ENCODE results near the gene UBE2G1.

UBE2G1 gene

GRCh38 chr17:4407851-4408250 is 41.4 kb upstream of the UBE2G1 start:
- no peak overlapping the region for H3K27ac ChIP-seq

GRCh38 chr17:4407216-4407615 is 40.7 kb upstream of the UBE2G1 start:
- Histone ChIP-seq H3K36me3 (no peaks in the 10 kb centered on the region), H3K4me3 (ENCODE audit: low read depth in 1 of 2, low read length in 1 of 2) (no peak overlapping the region), H3K9me3 (no peaks in the 10 kb centered on the region), H3K27me3 (no peaks in the 10 kb centered on the region), H3K4me1 (ENCODE audit: control insufficient read depth in 1 of 2, insufficient read depth in 1 of 2, low read depth in 1 of 2, low read length in 1 of 2) (no peaks in the 10 kb centered on the region), H3K27ac (no peak overlapping the region)
- no peak for TF ChIP-seq CTCF (IDR thresholded peaks at IDR 0.05)

More at GRCh38 chr17:4407851-4408250, 41.4 kb upstream of the UBE2G1 start:
- H3K4me1 ChIP-seq (ENCODE audit: control insufficient read depth in 1 of 2, insufficient read depth in 1 of 2, low read depth in 1 of 2, low read length in 1 of 2), result peaks cover under 1 to 3% of the 10 kb centered on the region in 2 experiments
- no peaks in the 10 kb centered on the region for H3K36me3 ChIP-seq
- H3K9me3 ChIP-seq, result no peaks in the 10 kb centered on the region
- no peak overlapping the region for H3K4me3 ChIP-seq (ENCODE audit: low read depth in 1 of 2, low read length in 1 of 2)
- no peak for TF ChIP-seq CTCF (IDR thresholded peaks at IDR 0.05)
- H3K27me3 ChIP-seq, result no peaks in the 10 kb centered on the region

GRCh38 chr17:4406386-4406785 is 39.9 kb upstream of the UBE2G1 start:
- H3K27me3 ChIP-seq, result no peaks in the 10 kb centered on the region
- no peak overlapping the region for H3K4me3 ChIP-seq (ENCODE audit: low read depth in 1 of 2, low read length in 1 of 2)
- no peaks in the 10 kb centered on the region for H3K4me1 ChIP-seq (ENCODE audit: control insufficient read depth in 1 of 2, insufficient read depth in 1 of 2, low read depth in 1 of 2, low read length in 1 of 2)
- no peaks in the 10 kb centered on the region for H3K9me3 ChIP-seq
- TF ChIP-seq CTCF (IDR thresholded peaks at IDR 0.05), result no peak
- no peaks in the 10 kb centered on the region for H3K36me3 ChIP-seq
- H3K27ac ChIP-seq, result no peak overlapping the region

GRCh38 chr17:4405699-4406098 is 39.2 kb upstream of the UBE2G1 start:
- H3K27me3 ChIP-seq, result no peaks in the 10 kb centered on the region
- TF ChIP-seq CTCF (IDR thresholded peaks at IDR 0.05), result no peak
- no peaks in the 10 kb centered on the region for H3K4me1 ChIP-seq (ENCODE audit: control insufficient read depth in 1 of 2, insufficient read depth in 1 of 2, low read depth in 1 of 2, low read length in 1 of 2)
- H3K4me3 ChIP-seq (ENCODE audit: low read depth in 1 of 2, low read length in 1 of 2), result no peak overlapping the region
- H3K27ac ChIP-seq, result no peak overlapping the region
- no peaks in the 10 kb centered on the region for H3K36me3 ChIP-seq
- no peaks in the 10 kb centered on the region for H3K9me3 ChIP-seq

GRCh38 chr17:4405038-4405669 is 38.7 kb upstream of the UBE2G1 start:
- no peaks in the 10 kb centered on the region for H3K36me3 ChIP-seq
- no peak overlapping the region for H3K4me3 ChIP-seq (ENCODE audit: low read depth in 1 of 2, low read length in 1 of 2)
- H3K9me3 ChIP-seq, result no peaks in the 10 kb centered on the region
- TF ChIP-seq CTCF (IDR thresholded peaks at IDR 0.05), result no peak
- H3K27ac ChIP-seq, result no peak overlapping the region
- no peaks in the 10 kb centered on the region for H3K4me1 ChIP-seq (ENCODE audit: control insufficient read depth in 1 of 2, insufficient read depth in 1 of 2, low read depth in 1 of 2, low read length in 1 of 2)
- H3K27me3 ChIP-seq, result no peaks in the 10 kb centered on the region
